Duodenal mucosa (tissue), 2 donors: ENCODE measurements around the gene NEK6.

Source experiments
- H3K27ac ChIP-seq: one replicate; pipeline ENCODE4 v1.7.0; 2013; ENCODE audit warnings: low read depth, low read length
- H3K27me3 ChIP-seq, 2 donors: one replicate each; pipeline ENCODE4 v1.7.0; 2013; ENCODE audit warnings: low read length in 2 of 2, control low read depth in 1 of 2; ENCODE audit not compliant: insufficient read depth in 2 of 2, control insufficient read depth in 1 of 2
- H3K36me3 ChIP-seq, 2 donors: one replicate each; pipeline ENCODE4 v1.7.0; 2013; ENCODE audit warnings: low read length in 2 of 2, control low read depth in 1 of 2; ENCODE audit not compliant: insufficient read depth in 2 of 2, control insufficient read depth in 1 of 2
- H3K4me1 ChIP-seq, 2 donors: one replicate each; pipeline ENCODE4 v1.7.0; 2013; ENCODE audit warnings: low read length in 2 of 2, control low read depth in 1 of 2; ENCODE audit not compliant: insufficient read depth in 2 of 2, control insufficient read depth in 1 of 2
- H3K4me3 ChIP-seq, 2 donors: one replicate each; pipeline ENCODE4 v1.7.0; 2013; ENCODE audit warnings: low read length in 2 of 2, low read depth in 1 of 2
- H3K9ac ChIP-seq, 2 donors: one replicate each; pipeline ENCODE4 v1.7.0; 2013; ENCODE audit warnings: low read length in 2 of 2, low read depth in 1 of 2
- H3K9me3 ChIP-seq, 2 donors: one replicate each; pipeline ENCODE4 v1.7.0; 2013; ENCODE audit warnings: low read length in 2 of 2, control low read depth in 1 of 2; ENCODE audit not compliant: control insufficient read depth in 1 of 2

The NEK6 gene

DNA sequence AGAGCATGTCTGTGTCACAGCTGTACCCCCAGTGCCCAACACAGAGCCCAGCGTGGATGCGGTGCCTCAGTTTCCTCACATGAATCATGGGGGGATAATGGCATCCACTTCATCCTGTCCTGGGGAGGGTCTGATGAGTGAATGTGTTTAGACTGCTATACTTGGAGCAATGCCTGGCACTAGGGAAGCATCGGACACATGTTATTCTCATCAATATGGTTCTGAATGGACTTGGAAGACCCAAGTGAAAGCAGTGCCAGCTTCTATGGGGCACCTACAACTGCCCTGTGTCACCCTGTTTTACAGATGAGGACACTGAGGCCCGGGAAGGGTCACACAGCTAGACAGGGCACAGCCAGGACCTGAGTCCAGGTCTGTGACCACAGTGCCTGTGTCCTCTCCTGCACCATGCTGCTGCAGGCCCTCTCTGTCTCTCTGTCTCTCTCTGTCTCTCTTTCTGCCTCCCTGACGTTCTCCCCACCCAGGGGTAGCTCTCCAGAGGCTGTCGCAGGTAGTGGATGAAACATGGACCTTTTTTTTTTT lies 42.3 kb upstream of the NEK6 start:
- Histone ChIP-seq H3K4me1 (peaks cover 34 to 40% of the 10 kb centered on the region in 2 donors), H3K9me3 (no peaks in the 10 kb centered on the region), H3K27ac (no peak overlapping the region), H3K36me3 (no peaks in the 10 kb centered on the region), H3K9ac (no peak overlapping the region), H3K4me3 (no peak overlapping the region), H3K27me3 (no peaks in the 10 kb centered on the region)

DNA sequence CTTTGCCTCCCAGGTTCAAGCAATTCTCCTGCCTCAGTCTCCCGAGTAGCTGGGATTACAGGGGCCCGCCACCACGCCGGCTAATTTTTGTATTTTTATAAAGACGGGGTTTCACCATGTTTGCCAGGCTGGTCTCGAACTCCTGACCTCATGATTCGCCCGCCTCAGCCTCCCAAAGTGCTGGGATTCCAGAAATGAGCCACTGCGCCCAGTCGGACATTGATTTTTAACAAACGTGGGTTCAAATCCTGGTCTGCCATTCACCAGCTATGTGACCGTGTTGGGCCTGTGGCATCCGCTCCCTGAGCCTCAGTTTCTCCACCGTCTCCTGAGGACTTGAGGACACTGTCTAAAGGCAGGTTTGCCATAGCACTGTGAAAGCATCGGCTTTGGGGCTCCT lies 41.8 kb upstream of the NEK6 start:
- Histone ChIP-seq H3K36me3 (no peaks in the 10 kb centered on the region), H3K4me1 (peaks cover 36 to 45% of the 10 kb centered on the region in 2 donors), H3K27me3 (no peaks in the 10 kb centered on the region), H3K9me3 (no peaks in the 10 kb centered on the region), H3K9ac (no peak overlapping the region), H3K27ac (no peak overlapping the region), H3K4me3 (no peak overlapping the region)

DNA sequence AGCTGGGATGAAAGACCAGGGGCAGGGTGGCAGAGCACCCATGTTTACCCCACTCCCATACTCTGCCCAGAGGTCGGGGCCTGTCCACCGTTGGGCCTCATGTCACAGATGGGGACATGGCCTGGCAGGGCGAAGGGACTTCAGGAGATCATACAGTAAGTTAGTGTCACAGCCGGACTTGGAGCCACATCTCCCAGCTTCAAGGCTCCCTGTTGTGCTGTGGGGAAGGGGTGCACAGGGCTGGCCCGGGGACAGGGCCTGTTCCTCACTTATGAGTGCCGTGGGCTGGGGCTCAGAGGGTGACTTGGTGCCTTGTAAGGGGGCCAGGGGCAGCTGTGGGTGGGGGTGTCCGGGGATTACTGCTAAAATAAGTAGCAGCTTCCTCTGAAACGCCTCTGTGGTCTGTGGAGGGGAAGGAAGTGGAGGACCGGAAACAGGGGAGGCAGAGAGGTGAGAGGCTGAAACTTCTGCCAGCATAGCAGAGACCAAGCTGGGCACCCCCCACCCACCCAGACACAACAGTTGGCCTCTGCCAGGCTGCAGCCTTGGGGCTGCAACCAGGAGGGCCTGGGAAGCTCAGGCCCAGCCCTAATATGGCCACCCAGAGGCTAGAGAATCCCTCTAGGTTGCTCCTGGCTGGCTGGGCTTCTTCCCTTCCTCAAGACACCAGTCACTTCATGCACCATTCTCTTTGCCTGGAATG lies 41.1 kb upstream of the NEK6 start:
- Histone ChIP-seq H3K4me3 (no peak overlapping the region), H3K4me1 (peaks cover 43 to 52% of the 10 kb centered on the region in 2 donors), H3K36me3 (no peaks in the 10 kb centered on the region), H3K27me3 (no peaks in the 10 kb centered on the region), H3K27ac (no peak overlapping the region), H3K9ac (no peak overlapping the region), H3K9me3 (no peaks in the 10 kb centered on the region)

DNA sequence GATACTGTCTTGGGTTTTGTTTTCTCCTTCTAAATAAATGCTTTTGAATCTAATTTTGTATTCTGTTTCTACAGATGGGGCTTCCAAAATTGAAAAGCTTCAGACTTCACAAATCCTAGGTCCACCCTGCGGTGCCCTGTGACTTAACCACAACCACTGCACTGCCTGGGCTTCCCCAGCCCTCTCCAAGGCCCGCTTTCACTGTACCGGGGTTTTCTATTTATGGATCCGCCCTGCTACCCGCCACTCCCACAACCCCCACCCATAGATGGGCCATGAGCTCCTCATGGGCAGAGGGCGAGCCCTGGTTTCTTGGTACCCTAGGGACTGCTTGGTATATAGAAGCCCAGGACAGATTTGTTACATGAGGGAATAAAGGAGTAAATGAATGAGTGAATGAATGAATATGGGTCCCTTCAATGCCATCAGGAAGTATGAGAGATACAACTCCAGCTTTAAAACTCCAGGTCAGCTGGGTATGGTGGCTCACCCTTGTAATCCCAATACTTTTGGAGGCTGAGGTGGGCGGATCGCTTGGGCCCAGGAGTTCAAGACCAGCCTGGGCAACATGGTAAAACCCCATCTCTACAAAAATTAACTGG lies 39.8 kb upstream of the NEK6 start:
- no peak overlapping the region for H3K9ac ChIP-seq
- H3K4me1 ChIP-seq: peaks cover 56 to 65% of the 10 kb centered on the region in 2 donors
- no peaks in the 10 kb centered on the region for H3K27me3 ChIP-seq
- H3K27ac ChIP-seq: no peak overlapping the region
- no peaks in the 10 kb centered on the region for H3K9me3 ChIP-seq
- no peaks in the 10 kb centered on the region for H3K36me3 ChIP-seq
- H3K4me3 ChIP-seq: no peak overlapping the region

DNA sequence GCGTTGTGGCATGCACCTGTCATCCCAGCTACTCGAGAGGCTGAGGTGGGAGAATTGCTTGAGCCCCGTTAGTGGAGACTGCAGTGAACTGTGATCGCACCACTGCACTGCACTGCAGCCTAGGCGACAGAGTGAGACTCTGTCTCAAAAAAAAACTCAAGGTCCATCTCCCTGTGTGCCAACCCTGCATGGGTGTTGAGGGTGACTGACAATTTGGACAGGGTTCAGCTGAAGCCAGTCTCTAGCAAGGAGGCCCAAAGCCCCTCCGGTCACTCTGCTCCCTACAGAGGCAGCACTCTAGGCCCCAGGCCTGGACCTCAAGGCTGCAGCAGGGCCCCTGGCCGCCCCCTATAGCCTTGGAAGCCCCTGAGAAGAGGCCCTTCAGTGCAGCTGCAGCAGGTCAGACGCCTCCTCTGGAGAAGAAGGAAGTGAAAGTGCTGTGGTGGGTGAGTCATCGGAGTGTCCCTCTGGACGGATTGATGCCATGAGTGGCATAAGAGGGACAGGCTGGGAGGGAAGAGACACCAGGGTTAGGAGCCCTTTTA lies 39.2 kb upstream of the NEK6 start:
- Histone ChIP-seq H3K27ac (no peak overlapping the region), H3K4me1 (peaks cover 62 to 67% of the 10 kb centered on the region in 2 donors), H3K9ac (no peak overlapping the region), H3K4me3 (no peak overlapping the region), H3K36me3 (no peaks in the 10 kb centered on the region), H3K27me3 (no peaks in the 10 kb centered on the region), H3K9me3 (no peaks in the 10 kb centered on the region)

DNA sequence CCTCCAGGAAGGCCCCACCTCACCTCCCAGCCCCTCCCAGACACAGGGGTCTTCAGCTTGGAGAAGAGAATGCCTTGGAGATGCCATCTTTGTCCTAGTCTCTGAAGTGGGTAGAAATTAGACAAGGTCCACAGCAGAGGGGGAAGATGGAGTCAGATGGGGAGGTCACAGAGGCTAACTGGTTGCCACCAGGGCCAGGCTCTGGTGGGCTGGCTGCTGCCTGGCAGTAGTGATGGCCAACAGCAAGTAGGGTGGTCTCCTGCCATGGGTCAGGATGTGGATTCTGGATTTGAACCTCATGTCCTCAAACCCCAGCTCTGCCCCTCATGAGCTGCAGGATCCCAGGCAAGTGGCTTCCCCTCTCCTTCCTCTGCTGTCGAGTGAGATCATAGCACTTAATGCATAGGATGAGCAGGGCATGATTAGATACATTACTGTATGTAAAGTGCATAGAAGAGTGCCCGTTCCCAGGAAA lies 38.7 kb upstream of the NEK6 start:
- Histone ChIP-seq H3K36me3 (no peaks in the 10 kb centered on the region), H3K9me3 (no peaks in the 10 kb centered on the region), H3K27ac (no peak overlapping the region), H3K27me3 (no peaks in the 10 kb centered on the region), H3K9ac (no peak overlapping the region), H3K4me1 (peaks cover 65 to 69% of the 10 kb centered on the region in 2 donors), H3K4me3 (no peak overlapping the region)

DNA sequence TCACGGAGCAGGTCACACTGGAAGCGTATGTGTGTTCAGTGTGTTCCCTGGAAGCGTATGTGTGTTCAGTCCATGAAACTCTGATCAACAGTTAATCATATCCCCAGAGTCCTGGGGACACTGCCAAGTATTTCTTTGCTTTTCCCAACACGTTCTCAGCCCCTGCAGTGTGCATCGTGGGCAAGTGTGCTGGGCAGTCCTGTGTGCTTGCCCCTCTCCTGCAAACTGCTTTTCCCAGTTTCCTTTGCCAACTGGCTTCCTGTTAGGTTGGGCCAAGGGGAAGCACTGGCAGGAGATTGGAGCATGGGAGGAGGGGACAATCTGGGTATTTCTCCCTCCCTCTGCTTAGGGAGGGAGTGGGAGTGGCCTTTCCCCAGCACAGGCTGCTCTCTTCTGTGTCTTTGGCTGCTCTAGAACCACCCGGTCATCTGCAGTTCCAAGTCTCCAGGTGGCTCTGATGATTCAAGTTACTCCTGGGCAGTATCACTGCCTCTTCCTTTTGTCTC lies 36.8 kb upstream of the NEK6 start:
- Histone ChIP-seq H3K4me3 (no peak overlapping the region), H3K27me3 (no peaks in the 10 kb centered on the region), H3K9ac (peak overlapping the region in 1 of 2 donors; percentile 32), H3K27ac (no peak overlapping the region), H3K36me3 (no peaks in the 10 kb centered on the region), H3K9me3 (no peaks in the 10 kb centered on the region), H3K4me1 (peaks cover 64 to 69% of the 10 kb centered on the region in 2 donors)

DNA sequence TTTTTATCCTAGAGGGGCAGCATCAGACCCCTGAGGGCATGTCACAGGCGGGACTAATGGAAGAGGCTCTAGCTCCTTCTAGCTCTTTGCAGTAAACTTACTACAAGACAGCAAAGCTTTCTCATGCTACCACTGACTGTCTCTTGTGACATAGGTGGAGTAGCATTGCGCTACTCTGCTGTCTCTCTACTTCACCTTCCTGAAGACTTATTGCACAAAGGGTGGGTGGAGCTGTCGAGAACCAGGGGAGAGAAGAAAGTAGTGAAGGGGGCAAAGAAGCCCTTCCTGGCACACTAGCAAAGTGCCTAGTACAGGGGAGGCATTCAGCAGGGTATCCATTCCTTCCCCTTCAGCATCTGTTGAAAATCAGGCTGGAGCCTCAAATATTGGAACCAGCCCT lies 36.1 kb upstream of the NEK6 start:
- H3K9ac ChIP-seq: no peak overlapping the region
- H3K4me3 ChIP-seq: no peak overlapping the region
- peaks cover 63 to 64% of the 10 kb centered on the region in 2 donors for H3K4me1 ChIP-seq
- no peaks in the 10 kb centered on the region for H3K9me3 ChIP-seq
- H3K36me3 ChIP-seq: no peaks in the 10 kb centered on the region
- H3K27ac ChIP-seq: no peak overlapping the region
- no peaks in the 10 kb centered on the region for H3K27me3 ChIP-seq

DNA sequence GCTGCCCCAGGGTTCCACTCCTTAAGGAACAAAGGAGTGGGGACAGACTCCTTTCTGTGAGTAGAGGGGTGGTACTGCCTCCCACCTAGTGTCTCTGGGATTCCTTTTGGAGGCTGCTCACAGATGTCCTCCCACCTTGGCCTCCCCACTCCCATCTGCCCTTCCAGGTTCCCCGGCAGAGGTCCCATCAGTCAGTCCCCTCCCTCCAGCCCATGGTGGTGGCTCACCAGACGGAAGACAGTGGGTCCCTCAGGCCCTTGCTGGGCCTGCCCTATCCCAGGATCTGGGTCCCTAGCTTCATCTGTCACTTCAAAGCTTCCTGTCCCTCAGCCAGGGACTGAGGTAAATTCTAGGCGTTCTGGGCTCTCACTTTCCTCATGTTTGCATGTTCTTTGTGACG lies 35.6 kb upstream of the NEK6 start:
- Histone ChIP-seq H3K4me3 (no peak overlapping the region), H3K4me1 (peaks cover 59 to 64% of the 10 kb centered on the region in 2 donors), H3K27me3 (no peaks in the 10 kb centered on the region), H3K9me3 (no peaks in the 10 kb centered on the region), H3K27ac (no peak overlapping the region), H3K36me3 (no peaks in the 10 kb centered on the region), H3K9ac (no peak overlapping the region)
